ENCODE measurements around the gene CORIN.

CORIN gene

GRCh38 chr4:47835494-47835893 lies 2.4 kb downstream of the CORIN start:
- Histone ChIP-seq H3K4me1 (ENCODE audit: insufficient read depth, low read length, poor library complexity, severe bottlenecking) (peaks cover 15% of the 10 kb centered on the region), H3K36me3 (ENCODE audit: insufficient read depth, low read length) (no peaks in the 10 kb centered on the region)

GRCh38 chr4:47831026-47831679 lies 6.7 kb downstream of the CORIN start:
- Histone ChIP-seq H3K4me3 (ENCODE audit: low read length, poor library complexity, severe bottlenecking) (no peak overlapping the region), H2AFZ (ENCODE audit: low read length) (no peak overlapping the region), H3K4me1 (ENCODE audit: insufficient read depth, low read length, poor library complexity, severe bottlenecking) (peaks cover 39% of the 10 kb centered on the region), H4K20me1 (ENCODE audit: insufficient read depth, low read length, poor library complexity, severe bottlenecking) (no peaks in the 10 kb centered on the region), H3K9ac (ENCODE audit: low read depth, low read length, poor library complexity, severe bottlenecking) (no peak overlapping the region), H3K9me2 (replicated peaks; ENCODE audit: low read depth, low read length) (no peaks in the 10 kb centered on the region), H3K79me2 (ENCODE audit: insufficient read depth, low read length) (no peaks in the 10 kb centered on the region), H3K9me3 (ENCODE audit: insufficient read depth, low read depth, low read length) (no peaks in the 10 kb centered on the region), H3K36me3 (ENCODE audit: insufficient read depth, low read length) (no peaks in the 10 kb centered on the region), H3F3A (ENCODE audit: low read depth) (no peaks in the 10 kb centered on the region), H3K27me3 (ENCODE audit: insufficient read depth, low read length, poor library complexity, severe bottlenecking) (no peaks in the 10 kb centered on the region), H3K4me2 (ENCODE audit: low read depth, low read length, poor library complexity, severe bottlenecking) (no peak overlapping the region)
- TF ChIP-seq CTCF (conservative IDR thresholded peaks at IDR 0.05; ENCODE audit: low read length): no peak
- no peak for TF ChIP-seq EZH2phosphoT487 (IDR thresholded peaks at IDR 0.05; ENCODE audit: borderline replicate concordance)

More at GRCh38 chr4:47835494-47835893, 2.4 kb downstream of the CORIN start:
- no peaks in the 10 kb centered on the region for H4K20me1 ChIP-seq (ENCODE audit: insufficient read depth, low read length, poor library complexity, severe bottlenecking)
- H3F3A ChIP-seq (ENCODE audit: low read depth): peaks cover 8% of the 10 kb centered on the region; the same call in 1 of the 2 replicates
- H3K9ac ChIP-seq (ENCODE audit: low read depth, low read length, poor library complexity, severe bottlenecking): no peak overlapping the region
- H3K9me3 ChIP-seq (ENCODE audit: insufficient read depth, low read depth, low read length): no peaks in the 10 kb centered on the region
- H3K4me2 ChIP-seq (ENCODE audit: low read depth, low read length, poor library complexity, severe bottlenecking): peak overlapping the region; percentile 83
- no peak for TF ChIP-seq CTCF (conservative IDR thresholded peaks at IDR 0.05; ENCODE audit: low read length)
- no peak for TF ChIP-seq EZH2phosphoT487 (IDR thresholded peaks at IDR 0.05; ENCODE audit: borderline replicate concordance)
- H3K4me3 ChIP-seq (ENCODE audit: low read length, poor library complexity, severe bottlenecking): peak overlapping the region; percentile 74
- H3K9me2 ChIP-seq (replicated peaks; ENCODE audit: low read depth, low read length): no peaks in the 10 kb centered on the region
- H2AFZ ChIP-seq (ENCODE audit: low read length): no peak overlapping the region
- no peaks in the 10 kb centered on the region for H3K27me3 ChIP-seq (ENCODE audit: insufficient read depth, low read length, poor library complexity, severe bottlenecking)
- no peaks in the 10 kb centered on the region for H3K79me2 ChIP-seq (ENCODE audit: insufficient read depth, low read length)

- no peaks in the 10 kb centered on the region for H4K20me1 ChIP-seq (ENCODE audit: insufficient read depth, low read length, poor library complexity, severe bottlenecking)
- H3K9ac ChIP-seq (ENCODE audit: low read depth, low read length, poor library complexity, severe bottlenecking): no peak overlapping the region
- TF ChIP-seq EZH2phosphoT487 (IDR thresholded peaks at IDR 0.05; ENCODE audit: borderline replicate concordance) (no peak), CTCF (conservative IDR thresholded peaks at IDR 0.05; ENCODE audit: low read length) (no peak)
- no peak overlapping the region for H3K4me3 ChIP-seq (ENCODE audit: low read length, poor library complexity, severe bottlenecking)
- peaks cover 37% of the 10 kb centered on the region for H3K4me1 ChIP-seq (ENCODE audit: insufficient read depth, low read length, poor library complexity, severe bottlenecking)
- H3K4me2 ChIP-seq (ENCODE audit: low read depth, low read length, poor library complexity, severe bottlenecking): no peak overlapping the region
- no peaks in the 10 kb centered on the region for H3K36me3 ChIP-seq (ENCODE audit: insufficient read depth, low read length)
- H3K79me2 ChIP-seq (ENCODE audit: insufficient read depth, low read length): no peaks in the 10 kb centered on the region
- no peaks in the 10 kb centered on the region for H3F3A ChIP-seq (ENCODE audit: low read depth)
- H3K9me2 ChIP-seq (replicated peaks; ENCODE audit: low read depth, low read length): no peaks in the 10 kb centered on the region
- no peaks in the 10 kb centered on the region for H3K27me3 ChIP-seq (ENCODE audit: insufficient read depth, low read length, poor library complexity, severe bottlenecking)
- H2AFZ ChIP-seq (ENCODE audit: low read length): no peak overlapping the region
- H3K9me3 ChIP-seq (ENCODE audit: insufficient read depth, low read depth, low read length): no peaks in the 10 kb centered on the region
Observed at GRCh38 chr4:47830265-47831025, 7.4 kb downstream of the CORIN start.

Measured in Loucy (cell line).